Hindlimb muscle (tissue), 1 donor: ENCODE measurements around the gene MAPRE2. TPM values are rescaled to one million over a fixed set of nuclear protein-coding genes. Genes with fewer than 3 reads are reported as not detected.

Source experiments
- DNase-seq: peaks from one replicate; pipeline ENCODE4 v3.0.0-alpha.2; 2013
- polyA plus RNA-seq: library from polyadenylated mRNA; unstranded; fragments of 120-200 nt; gene quantifications from one replicate; pipeline ENCODE4 v1.2.1, GENCODE V29; 2013; ENCODE audit not compliant: insufficient read length

Gene MAPRE2
- polyA plus RNA-seq, 1 donor: 22.1 TPM

DNA sequence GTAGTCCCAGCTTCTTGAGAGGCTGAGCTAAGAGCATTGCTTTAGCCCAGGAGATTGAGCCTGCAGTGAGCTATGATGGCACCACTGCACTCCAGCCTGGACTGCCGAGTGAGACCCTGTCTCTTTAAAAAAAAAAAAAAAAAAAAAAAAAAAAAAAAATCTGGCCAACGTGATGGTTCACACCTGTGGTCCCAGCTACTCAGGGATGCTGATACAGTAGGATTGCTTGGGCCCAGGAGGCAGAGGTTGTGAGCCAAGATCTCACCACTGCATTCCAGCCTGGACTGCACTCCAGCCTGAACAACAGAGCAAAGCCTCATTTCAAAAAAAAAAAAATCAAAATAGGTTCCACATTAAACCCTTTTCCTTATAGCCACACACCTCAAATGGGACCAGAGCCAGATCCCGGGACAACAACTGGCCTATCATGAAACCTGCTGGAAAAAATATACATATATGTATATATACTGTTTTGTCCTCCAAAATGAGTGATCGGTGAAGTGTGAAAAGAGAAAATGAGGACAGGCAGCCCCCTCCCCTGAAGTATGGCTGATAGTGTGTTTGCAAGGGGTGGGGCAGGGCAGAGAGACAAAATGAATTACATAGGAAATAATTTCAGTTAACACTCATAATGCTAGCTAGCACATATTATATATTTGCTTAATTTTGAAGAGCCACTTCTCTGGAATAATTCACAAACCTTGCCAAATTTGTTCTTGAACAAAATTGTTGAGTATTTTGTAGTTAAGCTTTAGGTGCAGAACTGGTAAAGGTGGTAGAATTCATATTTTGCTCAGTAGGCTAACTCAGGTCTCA, 22.9 kb downstream of the MAPRE2 start:
- no peak for DNase-seq

DNA sequence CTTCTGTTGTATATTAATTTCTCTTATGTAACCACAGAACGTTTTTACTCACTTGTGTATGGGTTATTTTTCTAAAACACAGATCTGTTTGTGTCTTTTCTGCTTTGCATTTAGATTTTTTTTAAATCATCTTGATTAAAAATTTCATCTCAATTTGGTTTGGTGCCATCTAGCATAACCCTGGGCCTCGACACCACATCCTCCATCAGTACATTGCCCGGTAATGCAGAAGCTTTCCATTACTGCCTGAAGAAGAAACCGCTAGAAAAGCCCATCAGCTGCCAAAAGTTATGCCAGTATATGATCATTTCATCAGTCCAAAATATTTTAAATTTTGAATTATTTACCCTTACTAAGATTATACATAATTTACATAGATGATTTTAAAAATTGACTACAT, 26.2 kb downstream of the MAPRE2 start:
- DNase-seq: no peak

DNA sequence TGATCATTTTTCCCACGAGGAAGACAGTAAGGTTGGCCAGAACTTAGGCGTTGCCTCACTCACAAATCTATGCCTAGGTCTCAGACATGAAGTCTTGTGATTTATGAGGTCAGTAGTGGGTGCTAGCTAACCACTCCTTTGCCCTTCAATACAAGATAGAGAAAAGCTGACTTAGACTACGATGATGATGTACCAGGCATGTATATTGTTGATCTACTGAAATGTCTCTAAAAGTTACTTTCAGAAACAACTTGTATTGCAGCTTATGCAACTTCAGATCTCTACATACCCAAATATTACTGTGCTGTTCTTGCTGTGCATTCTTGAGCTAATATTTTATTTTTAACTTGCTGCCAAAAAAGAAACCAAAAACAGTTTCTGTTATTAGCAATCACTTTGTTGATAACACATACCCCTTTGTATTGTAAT, 30.6 kb downstream of the MAPRE2 start:
- no peak for DNase-seq

GRCh38 chr18:35072616-35073015, 31.4 kb downstream of the MAPRE2 start:
- no peak for DNase-seq

DNA sequence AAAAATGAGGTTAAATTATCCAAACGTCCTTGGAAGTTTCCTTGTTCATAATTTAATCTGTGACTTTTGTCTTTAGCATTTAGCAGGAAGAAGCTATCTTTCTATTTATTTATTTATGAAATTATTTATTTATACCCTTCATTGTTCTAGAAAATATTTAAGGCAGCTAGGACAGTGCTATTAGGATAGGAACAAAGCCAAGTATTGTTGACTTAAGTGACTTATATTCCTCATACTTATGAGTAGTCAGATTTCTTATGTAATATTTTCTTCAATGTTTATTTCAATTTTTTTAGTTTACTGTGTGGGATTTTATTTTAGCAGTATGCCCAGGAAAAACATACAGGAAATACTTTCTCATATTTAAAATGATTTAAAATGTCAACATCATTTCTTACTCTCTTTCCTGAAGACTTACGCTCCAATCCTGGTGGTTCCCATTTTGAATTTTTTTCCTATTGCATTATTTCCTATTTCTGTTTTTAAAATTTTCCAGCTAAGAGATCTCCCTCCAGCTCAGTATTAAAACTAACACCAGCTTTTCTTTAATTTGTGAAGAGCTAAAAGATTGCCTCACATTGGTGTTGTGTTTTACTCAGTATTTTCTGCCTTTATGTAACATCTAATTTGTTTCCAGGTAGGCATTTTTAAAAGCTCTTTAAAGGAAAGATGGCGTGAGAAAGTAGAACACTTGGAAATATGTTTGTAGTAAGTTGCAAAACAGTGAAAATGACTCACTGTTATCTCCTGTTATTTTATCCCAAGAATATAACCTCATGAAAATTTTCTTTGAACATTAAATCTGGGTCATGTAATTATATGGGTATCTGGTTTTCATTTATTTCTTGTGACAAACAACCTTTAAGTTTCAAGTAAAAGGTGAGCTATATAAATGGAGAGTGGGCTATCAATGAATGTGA, 32.2 kb downstream of the MAPRE2 start:
- DNase-seq: no peak

DNA sequence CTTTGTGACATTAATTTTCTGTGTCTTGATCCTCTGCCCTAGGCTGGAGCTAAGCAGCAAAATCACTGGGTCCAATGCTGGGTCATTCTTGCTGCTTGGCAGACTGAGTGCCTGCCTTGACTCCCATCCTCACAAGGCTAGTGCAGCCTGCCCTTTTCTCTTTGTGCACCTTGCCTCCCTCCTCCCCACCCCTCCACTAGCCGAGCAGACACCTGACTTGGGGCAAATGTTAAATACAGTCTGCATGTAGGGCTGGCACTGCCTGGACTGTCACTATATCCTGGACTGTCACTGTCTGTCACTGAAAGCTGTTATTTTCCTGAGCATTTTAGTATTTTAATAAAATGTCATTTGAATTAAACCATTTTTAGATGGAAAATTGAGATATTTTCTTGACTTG, 33.4 kb downstream of the MAPRE2 start:
- no peak for DNase-seq

DNA sequence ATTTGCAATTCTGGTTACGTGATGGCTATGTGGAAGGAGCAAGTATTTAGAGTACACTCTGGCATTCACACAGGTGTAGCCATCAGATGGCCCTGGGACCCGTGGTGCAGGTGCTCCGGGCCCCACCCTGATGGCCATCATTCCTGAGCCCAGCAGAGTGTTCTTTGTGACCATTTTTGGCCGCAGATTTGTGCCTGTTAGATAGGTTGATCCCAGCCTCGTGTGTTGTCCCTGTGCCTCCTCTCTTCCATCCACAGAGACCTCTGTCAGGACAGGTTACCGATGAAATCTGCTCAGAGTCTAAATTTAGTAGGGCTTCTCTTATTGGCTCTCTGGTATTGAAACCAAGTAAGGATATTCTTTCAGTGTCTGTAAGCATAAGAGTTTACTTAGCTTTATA, 33.9 kb downstream of the MAPRE2 start:
- DNase-seq: no peak

- DNase-seq: no peak
Measured at GRCh38 chr18:35076135-35076924, 35.1 kb downstream of the MAPRE2 start.

GRCh38 chr18:35077937-35078336, 36.7 kb downstream of the MAPRE2 start:
- no peak for DNase-seq

- DNase-seq: no peak
Measured at GRCh38 chr18:35080058-35080457, 38.8 kb downstream of the MAPRE2 start.

GRCh38 chr18:35083174-35083712, 42.0 kb downstream of the MAPRE2 start:
- no peak for DNase-seq

DNA sequence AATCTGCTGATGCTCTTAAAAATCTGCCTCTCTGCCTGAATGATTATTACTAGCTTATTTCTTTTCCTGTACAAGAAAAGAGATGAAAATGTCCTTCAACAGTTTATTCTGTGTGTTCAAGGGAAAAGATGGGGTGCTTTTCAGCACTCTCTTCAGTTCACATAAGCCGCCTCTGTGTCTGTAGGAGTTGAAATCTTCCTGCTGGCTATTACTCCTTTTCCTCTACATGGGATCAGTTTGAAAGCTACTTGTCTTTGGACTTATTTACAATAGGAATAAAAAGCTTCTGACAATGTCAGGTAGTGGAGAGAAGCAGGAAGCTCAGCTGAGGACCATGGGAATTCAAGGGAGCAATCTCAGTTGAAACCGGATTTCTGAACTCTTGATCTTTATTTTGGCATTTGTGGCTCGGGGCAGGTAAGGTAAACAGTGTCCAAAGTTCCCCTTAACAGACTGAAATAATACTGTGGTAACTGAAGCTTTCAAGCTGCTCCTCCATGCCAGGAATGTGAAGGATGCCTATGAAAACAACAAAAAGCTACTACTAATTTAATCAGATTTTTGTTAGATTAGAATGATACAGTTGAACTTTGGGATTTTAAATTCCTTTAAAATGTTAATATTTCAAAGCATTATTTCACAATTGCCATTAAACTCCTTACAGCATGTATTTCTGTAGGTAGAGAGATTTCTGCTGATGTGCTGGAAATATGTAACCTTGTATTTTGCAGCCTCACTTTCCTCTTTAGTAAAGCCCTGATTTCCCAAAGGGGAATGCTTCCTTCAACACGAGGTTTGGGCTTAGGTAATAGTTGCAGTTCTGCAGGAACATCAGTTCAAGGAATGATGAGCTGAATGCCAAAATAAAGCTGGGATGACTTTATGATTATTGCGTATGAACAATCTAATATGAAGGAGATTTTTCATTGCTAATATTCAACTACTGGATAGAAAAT, 43.6 kb downstream of the MAPRE2 start:
- DNase-seq: no peak

GRCh38 chr18:35085450-35086380, 44.5 kb downstream of the MAPRE2 start:
- DNase-seq: no peak

GRCh38 chr18:35086704-35087103, 45.5 kb downstream of the MAPRE2 start:
- no peak for DNase-seq

- no peak for DNase-seq
Measured at GRCh38 chr18:35087726-35088125, 46.5 kb downstream of the MAPRE2 start.

DNA sequence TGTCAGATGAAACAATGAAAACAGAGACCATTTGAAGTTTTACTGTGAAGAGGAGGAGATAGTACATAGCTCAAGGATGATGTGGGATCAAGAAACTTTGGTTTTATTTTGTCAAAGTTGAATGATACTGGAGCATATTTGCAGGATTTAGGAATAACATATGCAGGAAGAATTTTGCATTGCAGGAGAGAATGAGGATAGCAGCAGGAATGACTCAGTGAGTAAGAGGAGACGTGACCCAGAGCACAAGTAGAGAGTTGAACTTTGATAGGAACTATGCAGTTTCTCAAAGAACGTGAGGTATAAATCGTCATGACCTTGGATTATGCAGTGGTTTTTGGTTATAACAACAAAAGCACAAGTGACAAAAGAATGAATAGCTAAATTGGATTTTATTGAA, 47.7 kb downstream of the MAPRE2 start:
- DNase-seq: no peak

DNA sequence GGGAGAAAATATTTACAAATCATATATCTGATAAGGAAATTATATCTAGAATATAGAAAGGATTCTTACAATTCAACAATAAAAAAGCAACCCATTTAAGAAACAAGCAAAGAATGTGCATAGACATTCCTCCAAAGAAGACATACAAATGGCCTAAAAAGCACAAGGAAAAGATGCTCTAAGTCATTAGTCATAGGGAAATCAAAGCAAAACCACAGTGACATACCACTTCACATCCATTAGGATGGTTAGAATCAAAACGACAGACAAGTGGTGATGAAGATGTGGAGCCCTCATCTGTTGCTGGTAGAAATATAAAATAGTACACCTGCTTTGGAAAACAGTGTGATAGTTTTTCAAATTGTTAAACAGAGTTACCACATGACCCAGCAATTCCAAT, 48.2 kb downstream of the MAPRE2 start:
- DNase-seq: no peak

GRCh38 chr18:35089891-35090550, 48.8 kb downstream of the MAPRE2 start:
- DNase-seq: no peak

GRCh38 chr18:35091841-35092240, 50.6 kb downstream of the MAPRE2 start:
- DNase-seq: no peak
